MCF 10A (cell line): ENCODE results near the gene GDF15. TPM values are rescaled to one million over a fixed set of nuclear protein-coding genes. Genes with fewer than 3 reads are reported as not detected.

ENCODE experiments used
- BruUV-seq: library from RNA; stranded (reverse); fragments of 400-500 nt; replicated peaks from 2 replicates; lab custom pipeline; 2021; lab: Mats Ljungman, UMichigan
- CTCF ChIA-PET: fragments of 300-600 bp; sonication (Branson Sonifier 250); formaldehyde crosslinking; extraction: SDS; loops from one replicate; lab custom pipeline; 2021; ENCODE audit warnings: antibody characterized with exemption, inconsistent platforms; lab: Yijun Ruan, JAX
- POLR2A ChIA-PET: fragments of 300-600, 350-650 bp; sonication (Branson Sonifier 250); formaldehyde crosslinking; extraction: SDS; loops from one replicate; lab custom pipeline; 2020; ENCODE audit warnings: antibody characterized with exemption, inconsistent platforms; lab: Yijun Ruan, JAX
- DNase-seq: peaks from one replicate; pipeline ENCODE4 v3.0.0-alpha.2; 2018; ENCODE audit not compliant: unreplicated experiment
- H3K27ac Mint-ChIP-seq: one replicate; pipeline ENCODE4 v1.8.0; 2022; ENCODE audit warnings: mild to moderate bottlenecking, low read depth, mixed read lengths; ENCODE audit not compliant: unreplicated experiment
- H3K27me3 Mint-ChIP-seq: one replicate; pipeline ENCODE4 v1.8.0; 2022; ENCODE audit warnings: mixed read lengths; ENCODE audit not compliant: insufficient read depth, unreplicated experiment
- H3K36me3 Mint-ChIP-seq: one replicate; pipeline ENCODE4 v1.8.0; 2022; ENCODE audit warnings: mild to moderate bottlenecking, moderate library complexity, mixed read lengths; ENCODE audit not compliant: insufficient read depth, unreplicated experiment
- H3K4me1 Mint-ChIP-seq: one replicate; pipeline ENCODE4 v1.8.0; 2022; ENCODE audit warnings: mixed read lengths; ENCODE audit not compliant: insufficient read depth, unreplicated experiment
- H3K4me3 Mint-ChIP-seq: one replicate; pipeline ENCODE4 v1.8.0; 2022; ENCODE audit warnings: mild to moderate bottlenecking, moderate library complexity, mixed read lengths; ENCODE audit not compliant: unreplicated experiment
- H3K9me3 Mint-ChIP-seq: one replicate; pipeline ENCODE4 v1.8.0; 2022; ENCODE audit warnings: mixed read lengths; ENCODE audit not compliant: unreplicated experiment
- CTCF ChIP-seq: fragments of 200-600 bp; IDR thresholded peaks from one replicate; pipeline ENCODE4 v1.8.0; 2022; ENCODE audit warnings: antibody characterized with exemption, mild to moderate bottlenecking; ENCODE audit not compliant: unreplicated experiment
- intact Hi-C: fragments of 100-400 bp; cut with micrococcal nuclease; formaldehyde crosslinking; loops from 2 replicates; pipeline ENCODE4 v1.14.1; 2022
- total RNA-seq: library from RNA; stranded (reverse); gene quantifications from 2 replicates; pipeline ENCODE4 v1.2.3, GENCODE V29; 2022

Gene GDF15
- total RNA-seq, 1 experiment from 2014 or later = 193 TPM

DNA sequence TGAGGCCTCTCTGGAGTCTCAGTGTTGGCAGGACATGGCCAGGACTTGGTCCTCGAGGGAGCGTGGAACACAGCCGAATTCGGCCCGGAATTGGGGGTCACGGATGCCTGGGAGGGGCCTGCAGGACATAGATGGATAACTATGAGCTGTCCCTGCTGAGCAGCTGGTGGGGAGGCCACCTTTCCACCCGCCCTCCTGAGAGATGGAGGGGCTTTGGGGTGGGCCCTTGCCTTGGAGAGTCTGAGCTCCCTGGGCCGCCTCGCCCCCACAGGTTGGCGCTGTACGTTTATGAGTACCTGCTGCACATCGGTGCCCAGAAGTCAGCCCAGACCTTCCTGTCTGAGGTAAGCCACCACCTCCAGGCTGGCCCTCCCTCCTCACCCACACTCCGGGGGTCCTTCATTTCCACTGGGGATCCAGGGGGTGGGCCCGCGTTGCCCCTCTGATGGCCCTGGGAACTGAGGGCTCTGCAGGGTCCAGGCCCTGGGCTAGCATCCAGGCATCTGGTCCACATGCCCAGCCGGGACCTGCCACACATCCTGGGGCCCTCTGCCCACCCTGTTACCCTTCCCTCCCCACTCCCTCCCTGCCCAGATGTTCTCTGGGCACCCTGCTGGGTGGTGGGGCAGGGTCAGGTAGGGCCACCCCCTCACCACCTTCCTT is 41.3 kb downstream of the GDF15 start:
- H3K4me3 Mint-ChIP-seq = no peak overlapping the region
- H3K36me3 Mint-ChIP-seq = no peaks in the 10 kb centered on the region
- TF ChIP-seq CTCF = no peak
- BruUV-seq = no TSS peak
- no peak overlapping the region for H3K27ac Mint-ChIP-seq
- no peaks in the 10 kb centered on the region for H3K27me3 Mint-ChIP-seq
- intact Hi-C loops = no loop called here
- CTCF ChIA-PET = no interaction called here
- peaks cover 15% of the 10 kb centered on the region for H3K4me1 Mint-ChIP-seq
- POLR2A ChIA-PET = no interaction called here
- H3K9me3 Mint-ChIP-seq = no peaks in the 10 kb centered on the region
- no peak for DNase-seq

DNA sequence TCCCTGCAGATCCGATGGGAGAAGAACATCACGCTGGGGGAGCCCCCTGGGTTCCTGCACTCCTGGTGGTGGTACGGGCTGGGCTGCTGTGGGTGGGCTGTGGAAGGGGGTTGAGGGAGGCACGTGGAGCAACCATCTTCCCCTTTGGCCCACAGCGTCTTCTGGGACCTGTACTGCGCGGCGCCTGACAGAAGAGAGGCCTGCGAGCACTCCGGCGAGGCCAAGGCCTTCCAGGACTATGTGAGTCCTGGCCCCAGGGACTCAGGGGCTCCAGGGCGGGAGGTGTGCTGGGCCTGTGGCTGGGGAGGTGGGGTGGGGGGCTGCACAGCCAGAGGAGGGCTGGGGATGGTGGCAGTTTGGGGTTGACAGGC is 41.8 kb downstream of the GDF15 start:
- intact Hi-C loops = no loop called here
- Mint-ChIP-seq H3K27me3 (no peaks in the 10 kb centered on the region), H3K4me1 (peaks cover 14% of the 10 kb centered on the region), H3K4me3 (no peak overlapping the region), H3K27ac (no peak overlapping the region), H3K36me3 (no peaks in the 10 kb centered on the region), H3K9me3 (no peaks in the 10 kb centered on the region)
- BruUV-seq = no TSS peak
- no peak for DNase-seq
- no peak for TF ChIP-seq CTCF
- POLR2A ChIA-PET = no interaction called here
- CTCF ChIA-PET = no interaction called here

GRCh38 chr19:18428173-18428786 is 42.3 kb downstream of the GDF15 start:
- no peak for TF ChIP-seq CTCF
- H3K36me3 Mint-ChIP-seq = no peaks in the 10 kb centered on the region
- no peaks in the 10 kb centered on the region for H3K27me3 Mint-ChIP-seq
- DNase-seq = no peak
- H3K9me3 Mint-ChIP-seq = no peaks in the 10 kb centered on the region
- H3K27ac Mint-ChIP-seq = no peak overlapping the region
- CTCF ChIA-PET = no interaction called here
- no peak overlapping the region for H3K4me3 Mint-ChIP-seq
- BruUV-seq = no TSS peak
- POLR2A ChIA-PET = no interaction called here
- intact Hi-C loops = no loop called here
- peaks cover 9% of the 10 kb centered on the region for H3K4me1 Mint-ChIP-seq

GRCh38 chr19:18428787-18429674 is 43.1 kb downstream of the GDF15 start:
- POLR2A ChIA-PET = no interaction called here
- no TSS peak for BruUV-seq
- TF ChIP-seq CTCF = no peak

More at GRCh38 chr19:18428787-18429674, 43.1 kb downstream of the GDF15 start:
- Mint-ChIP-seq H3K36me3 (peaks cover under 1% of the 10 kb centered on the region), H3K4me3 (no peak overlapping the region), H3K9me3 (no peaks in the 10 kb centered on the region), H3K4me1 (peaks cover 8% of the 10 kb centered on the region), H3K27ac (no peak overlapping the region), H3K27me3 (no peaks in the 10 kb centered on the region)
- intact Hi-C loops = no loop called here
- CTCF ChIA-PET = interaction anchor here (0.6 kb wide), 1 partner anchor 75 kb away, joined by 3 read pairs; no protein-coding TSS in a partner anchor
- no peak for DNase-seq
